CD4-positive, alpha-beta T cell treated with Interleukin-1 beta for 1 hour (primary cell): ENCODE measurements around the gene MDP1.

Experiments
- DNase-seq, 2 donors: peaks; one replicate each; pipeline ENCODE4 v3.0.0-alpha.2; 2020 to 2022

The MDP1 gene

GRCh38 chr14:24197056-24197450 is 18.8 kb downstream of the MDP1 start:
- no peak for DNase-seq

GRCh38 chr14:24196071-24197055 is 19.5 kb downstream of the MDP1 start:
- no peak for DNase-seq

- DNase-seq: peak; percentile 90 to 93
These were observed 20.4 kb downstream of the MDP1 start, which contains the start of gene TM9SF1 for GRCh38 chr14:24195186-24196070. Gene TM9SF1 (minus strand): TSS chr14:24195441. CDS start chr14:24195019, 422 bp downstream.

- no peak for DNase-seq
These were observed 21.0 kb downstream of the MDP1 start for GRCh38 chr14:24194873-24195185.

- no peak for DNase-seq
These were observed 21.5 kb downstream of the MDP1 start for GRCh38 chr14:24194186-24194872.

- DNase-seq: no peak
These were observed 22.9 kb downstream of the MDP1 start for GRCh38 chr14:24192933-24193332.

- DNase-seq: no peak
These were observed 25.4 kb downstream of the MDP1 start for GRCh38 chr14:24190416-24190815.

GRCh38 chr14:24189460-24189859 is 26.4 kb downstream of the MDP1 start:
- no peak for DNase-seq

- no peak for DNase-seq
These were observed 26.8 kb downstream of the MDP1 start for GRCh38 chr14:24189059-24189375.

- DNase-seq: peak; percentile 96
These were observed 27.4 kb downstream of the MDP1 start, which contains the start of gene IPO4 for GRCh38 chr14:24188251-24189058. Gene IPO4 (minus strand): TSS chr14:24188816. CDS start chr14:24188787, 29 bp downstream.

- DNase-seq: no peak
These were observed 28.3 kb downstream of the MDP1 start for GRCh38 chr14:24187539-24187915.

GRCh38 chr14:24186831-24187538 is 28.9 kb downstream of the MDP1 start:
- no peak for DNase-seq

GRCh38 chr14:24185741-24186140 is 30.1 kb downstream of the MDP1 start:
- DNase-seq: no peak

- DNase-seq: no peak
These were observed 30.8 kb downstream of the MDP1 start for GRCh38 chr14:24185026-24185425.

- DNase-seq: no peak
These were observed 31.5 kb downstream of the MDP1 start for GRCh38 chr14:24184104-24184970.

- DNase-seq: no peak
These were observed 32.8 kb downstream of the MDP1 start for GRCh38 chr14:24183014-24183481.

GRCh38 chr14:24182110-24182882 is 33.6 kb downstream of the MDP1 start:
- DNase-seq: no peak

GRCh38 chr14:24181371-24182077 is 34.3 kb downstream of the MDP1 start:
- DNase-seq: no peak
